DOHH2 (cell line): ENCODE results near the gene MLF2.

ENCODE experiments used
- EZH2phosphoT487 ChIP-seq: fragments of 200-600 bp; sonication (generic); IDR thresholded peaks from 2 replicates; pipeline ENCODE4 v1.6.1; 2017; ENCODE audit warnings: borderline replicate concordance, mild to moderate bottlenecking, antibody characterized with exemption, low read length, moderate library complexity, mixed read lengths
- TF ChIP-seq, protein P1 (sequence below): fragments of 200-600 bp; sonication (generic); IDR thresholded peaks from one replicate; pipeline ENCODE4 v1.5.1; 2014; ENCODE audit warnings: antibody characterized with exemption, mild to moderate bottlenecking, low read depth, low read length; ENCODE audit not compliant: poor library complexity, severe bottlenecking

DNA sequence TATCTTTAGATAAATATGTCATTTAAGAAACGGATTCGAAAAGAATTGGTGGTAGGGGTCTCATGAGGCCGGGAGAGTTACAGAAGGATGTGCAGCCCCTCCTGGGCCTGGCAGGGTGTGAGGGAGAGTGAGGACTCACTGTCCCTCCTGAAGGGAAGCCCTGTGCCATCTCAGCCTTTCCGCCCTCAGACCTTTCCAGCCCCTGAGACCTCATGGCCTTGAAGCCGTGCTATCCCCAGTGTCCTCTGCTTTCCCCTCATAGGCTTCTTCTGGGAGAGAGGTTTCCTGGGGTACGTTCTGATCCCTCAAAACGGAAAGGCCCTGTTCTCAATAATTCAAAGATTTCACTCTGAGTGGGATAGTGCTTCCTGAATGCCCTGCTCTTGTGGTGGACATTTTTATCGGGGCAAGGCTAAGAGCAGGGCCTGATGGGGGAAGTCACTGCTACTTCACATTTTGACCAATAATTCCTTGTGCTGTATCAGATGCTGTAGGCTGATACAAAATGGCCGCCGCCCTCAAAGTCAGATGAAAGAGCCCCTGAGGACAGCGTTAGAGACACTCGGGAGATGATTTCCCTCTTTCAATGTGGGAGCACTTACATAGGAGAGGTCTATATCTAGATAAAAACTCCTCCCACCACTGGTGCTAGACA is 37.7 kb upstream of the MLF2 start:
- TF ChIP-seq, protein P1, sequence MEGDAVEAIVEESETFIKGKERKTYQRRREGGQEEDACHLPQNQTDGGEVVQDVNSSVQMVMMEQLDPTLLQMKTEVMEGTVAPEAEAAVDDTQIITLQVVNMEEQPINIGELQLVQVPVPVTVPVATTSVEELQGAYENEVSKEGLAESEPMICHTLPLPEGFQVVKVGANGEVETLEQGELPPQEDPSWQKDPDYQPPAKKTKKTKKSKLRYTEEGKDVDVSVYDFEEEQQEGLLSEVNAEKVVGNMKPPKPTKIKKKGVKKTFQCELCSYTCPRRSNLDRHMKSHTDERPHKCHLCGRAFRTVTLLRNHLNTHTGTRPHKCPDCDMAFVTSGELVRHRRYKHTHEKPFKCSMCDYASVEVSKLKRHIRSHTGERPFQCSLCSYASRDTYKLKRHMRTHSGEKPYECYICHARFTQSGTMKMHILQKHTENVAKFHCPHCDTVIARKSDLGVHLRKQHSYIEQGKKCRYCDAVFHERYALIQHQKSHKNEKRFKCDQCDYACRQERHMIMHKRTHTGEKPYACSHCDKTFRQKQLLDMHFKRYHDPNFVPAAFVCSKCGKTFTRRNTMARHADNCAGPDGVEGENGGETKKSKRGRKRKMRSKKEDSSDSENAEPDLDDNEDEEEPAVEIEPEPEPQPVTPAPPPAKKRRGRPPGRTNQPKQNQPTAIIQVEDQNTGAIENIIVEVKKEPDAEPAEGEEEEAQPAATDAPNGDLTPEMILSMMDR: no peak
- no peak for TF ChIP-seq EZH2phosphoT487
